Hepatocyte (in vitro differentiated cells): Measurements from ENCODE around the gene ATP1A4.
"Not testable (repeated sequence)": the region's sequence is repeated elsewhere in the genome, so short reads cannot be mapped to it uniquely, and the experiment has no call there.

ENCODE experiments used
- CTCF ChIP-seq: fragments of 200-600 bp; sonication (generic); IDR thresholded peaks from 2 replicates; pipeline ENCODE4 v1.5.1; 2016; ENCODE audit warnings: antibody characterized with exemption, mild to moderate bottlenecking; ENCODE audit not compliant: poor library complexity
- EZH2 ChIP-seq: fragments of 200-600 bp; sonication (generic); IDR thresholded peaks from 2 replicates; pipeline ENCODE4 v1.6.1; 2016; ENCODE audit warnings: antibody characterized with exemption, mild to moderate bottlenecking, borderline replicate concordance
- EZH2phosphoT487 ChIP-seq: fragments of 200-600 bp; sonication (generic); IDR thresholded peaks from one replicate; pipeline ENCODE4 v1.6.1; 2018; ENCODE audit warnings: antibody characterized with exemption, mild to moderate bottlenecking, low read depth, moderate library complexity; ENCODE audit not compliant: unreplicated experiment, severe bottlenecking

GRCh38 chr1:160111462-160111861 lies 39.9 kb upstream of the ATP1A4 start:
- not testable (repeated sequence) for TF ChIP-seq CTCF, EZH2phosphoT487, EZH2
